H9 (cell line): ENCODE measurements around the gene ZNF672. TPM values are rescaled to one million over a fixed set of nuclear protein-coding genes. Genes with fewer than 3 reads are reported as not detected.

ENCODE experiments used
- DNase-seq: peaks from one replicate; pipeline ENCODE4 v3.0.0-alpha.2; 2017
- H2AFZ ChIP-seq: one replicate; pipeline ENCODE4 v1.6.1; 2013; ENCODE audit warnings: mild to moderate bottlenecking, low read length, control low read depth, moderate library complexity
- H2AK5ac ChIP-seq: 2 replicates; pipeline ENCODE4 v1.6.1; 2013; ENCODE audit warnings: low read length, control low read depth, mixed read lengths; ENCODE audit not compliant: insufficient read length
- H2BK120ac ChIP-seq: one replicate; pipeline ENCODE4 v1.6.1; 2013; ENCODE audit warnings: low read depth, mild to moderate bottlenecking, low read length, control low read depth, inconsistent platforms; ENCODE audit not compliant: poor library complexity, severe bottlenecking
- H2BK12ac ChIP-seq: 2 replicates; pipeline ENCODE4 v1.6.1; 2013; ENCODE audit warnings: low read length, control low read depth, mixed read lengths, low read depth; ENCODE audit not compliant: insufficient read length
- H2BK15ac ChIP-seq: 2 replicates; pipeline ENCODE4 v1.6.1; 2013; ENCODE audit warnings: low read depth, low read length, control low read depth
- H2BK20ac ChIP-seq: one replicate; pipeline ENCODE4 v1.6.1; 2013; ENCODE audit warnings: low read depth, mild to moderate bottlenecking, low read length, control low read depth, inconsistent platforms; ENCODE audit not compliant: poor library complexity, severe bottlenecking
- H2BK5ac ChIP-seq: 2 replicates; pipeline ENCODE4 v1.6.1; 2013; ENCODE audit warnings: low read length, control low read depth, mixed read lengths; ENCODE audit not compliant: insufficient read length
- H3K14ac ChIP-seq: 2 replicates; pipeline ENCODE4 v1.6.1; 2013; ENCODE audit warnings: low read length, control low read depth; ENCODE audit not compliant: insufficient read depth
- H3K18ac ChIP-seq: 2 replicates; pipeline ENCODE4 v1.6.1; 2013; ENCODE audit warnings: low read depth, mild to moderate bottlenecking, mixed read lengths, low read length, control low read depth; ENCODE audit not compliant: insufficient read length
- H3K23ac ChIP-seq: 2 replicates; pipeline ENCODE4 v1.6.1; 2013; ENCODE audit warnings: low read length, control low read depth, mixed read lengths, low read depth; ENCODE audit not compliant: insufficient read length
- H3K23me2 ChIP-seq: 2 replicates; pipeline ENCODE4 v1.6.1; 2013; ENCODE audit warnings: low read depth, mild to moderate bottlenecking, mixed read lengths, low read length, control low read depth; ENCODE audit not compliant: insufficient read length, poor library complexity, severe bottlenecking
- H3K27ac ChIP-seq: 2 replicates; pipeline ENCODE4 v1.5.1; 2013; ENCODE audit warnings: low read length, control low read depth, mixed read lengths, low read depth; ENCODE audit not compliant: insufficient read length
- H3K27me3 ChIP-seq: 2 replicates; pipeline ENCODE4 v1.6.1; 2013; ENCODE audit warnings: low read length, control low read depth, inconsistent platforms; ENCODE audit not compliant: insufficient read depth
- H3K4ac ChIP-seq: 2 replicates; pipeline ENCODE4 v1.6.1; 2013; ENCODE audit warnings: low read depth, mild to moderate bottlenecking, control low read depth, inconsistent platforms, low read length, moderate library complexity
- H3K4me1 ChIP-seq: 2 replicates; pipeline ENCODE4 v1.6.1; 2013; ENCODE audit warnings: low read length, control low read depth, inconsistent platforms; ENCODE audit not compliant: insufficient read depth
- H3K4me2 ChIP-seq: 2 replicates; pipeline ENCODE4 v1.6.1; 2013; ENCODE audit warnings: low read length, control low read depth, mixed read lengths; ENCODE audit not compliant: insufficient read length, insufficient read depth
- H3K56ac ChIP-seq: 2 replicates; pipeline ENCODE4 v1.6.1; 2013; ENCODE audit warnings: low read depth, mild to moderate bottlenecking, mixed read lengths, low read length, control low read depth; ENCODE audit not compliant: insufficient read length
- H3K79me1 ChIP-seq: 2 replicates; pipeline ENCODE4 v1.6.1; 2013; ENCODE audit warnings: low read depth, mild to moderate bottlenecking, moderate library complexity, low read length, control low read depth, inconsistent platforms; ENCODE audit not compliant: insufficient read depth, poor library complexity, severe bottlenecking
- H3K79me2 ChIP-seq: 2 replicates; pipeline ENCODE4 v1.6.1; 2013; ENCODE audit warnings: low read length, control low read depth, inconsistent platforms; ENCODE audit not compliant: insufficient read depth
- H3K9ac ChIP-seq: 2 replicates; pipeline ENCODE4 v1.6.1; 2013; ENCODE audit warnings: low read length, control low read depth, mixed read lengths; ENCODE audit not compliant: insufficient read length; ENCODE audit errors: extremely low read depth
- H3K9me3 ChIP-seq: one replicate; pipeline ENCODE4 v1.6.1; 2013; ENCODE audit warnings: low read depth, low read length, inconsistent platforms; ENCODE audit not compliant: control insufficient read depth
- H3T11ph ChIP-seq: one replicate; pipeline ENCODE4 v1.6.1; 2013; ENCODE audit warnings: mild to moderate bottlenecking, low read length, control low read depth, inconsistent platforms
- H4K20me1 ChIP-seq: one replicate; pipeline ENCODE4 v1.6.1; 2013; ENCODE audit not compliant: control insufficient read depth, insufficient read length, insufficient read depth
- H4K5ac ChIP-seq: 2 replicates; pipeline ENCODE4 v1.6.1; 2013; ENCODE audit warnings: low read depth, mild to moderate bottlenecking, mixed read lengths, low read length, control low read depth; ENCODE audit not compliant: insufficient read length
- H4K8ac ChIP-seq: replicated peaks from 2 replicates; pipeline ENCODE4 v1.6.1; 2013; ENCODE audit warnings: low read length, control low read depth, mixed read lengths, low read depth; ENCODE audit not compliant: insufficient read length
- H4K91ac ChIP-seq: 2 replicates; pipeline ENCODE4 v1.6.1; 2013; ENCODE audit warnings: low read depth, mild to moderate bottlenecking, moderate library complexity, mixed read lengths, low read length, control low read depth; ENCODE audit not compliant: insufficient read length
- H3K27ac Mint-ChIP-seq, 3 experiments: 2 replicates in 2 of 3; 3 replicates in 1 of 3; pipeline ENCODE4 v1.8.0; 2020 to 2021; ENCODE audit warnings: mixed read lengths in 3 of 3, mild to moderate bottlenecking in 1 of 3, moderate library complexity in 1 of 3
- H3K27me3 Mint-ChIP-seq: 2 replicates; pipeline ENCODE4 v1.8.0; 2021; ENCODE audit warnings: low read depth, mild to moderate bottlenecking, moderate library complexity, mixed read lengths
- H3K36me3 Mint-ChIP-seq, 3 experiments: 2 replicates in 2 of 3; 3 replicates in 1 of 3; pipeline ENCODE4 v1.8.0; 2020 to 2021; ENCODE audit warnings: low read depth in 3 of 3, mixed read lengths in 3 of 3; ENCODE audit not compliant: insufficient read depth in 1 of 3
- H3K4me1 Mint-ChIP-seq, 2 experiments: 2 replicates each; pipeline ENCODE4 v1.8.0; 2020; ENCODE audit warnings: mixed read lengths in 2 of 2
- H3K4me3 Mint-ChIP-seq, 2 experiments: 2 replicates in 1 of 2; 3 replicates in 1 of 2; pipeline ENCODE4 v1.8.0; 2020 to 2021; ENCODE audit warnings: mild to moderate bottlenecking in 2 of 2, mixed read lengths in 2 of 2, moderate library complexity in 1 of 2
- H3K9me3 Mint-ChIP-seq, 2 experiments: 2 replicates in 1 of 2; 3 replicates in 1 of 2; pipeline ENCODE4 v1.8.0; 2020; ENCODE audit warnings: mild to moderate bottlenecking in 2 of 2, mixed read lengths in 2 of 2, moderate library complexity in 1 of 2
- WGBS: extraction: QIAGEN DNeasy Blood & Tissue Kit; methylation state at CpG from one replicate; pipeline ENCODE4 v1.1.7; 2013; ENCODE audit warnings: missing lambda C conversion rate, low lambda C conversion rate, mixed read lengths; ENCODE audit not compliant: insufficient read length; ENCODE audit errors: extremely low coverage; 5-methylcytosine and 5-hydroxymethylcytosine counted together
- total RNA-seq: library from RNA; stranded (reverse); gene quantifications from 2 replicates; pipeline ENCODE4 v1.2.1, GENCODE V29; 2021
- TF ChIP-seq, protein P1 (sequence below): fragments of 200-600 bp; sonication (generic); conservative IDR thresholded peaks from 3 replicates; pipeline ENCODE4 v1.8.0; 2021; ENCODE audit warnings: antibody characterized with exemption, mild to moderate bottlenecking

The ZNF672 gene
- total RNA-seq, 1 experiment from 2014 or later = 29.4 TPM

GRCh38 chr1:248804771-248805681, 33.0 kb upstream of the ZNF672 start:
- Histone ChIP-seq H3K23ac (no peak overlapping the region), H3K14ac (no peak overlapping the region), H3K4ac (no peak overlapping the region), H4K8ac (no peak overlapping the region), H2AK5ac (no peak overlapping the region), H3K23me2 (no peaks in the 10 kb centered on the region), H4K91ac (no peak overlapping the region), H2BK12ac (no peak overlapping the region), H3K9me3 (peaks cover 41% of the 10 kb centered on the region), H2BK20ac (no peak overlapping the region), H2AFZ (no peak overlapping the region), H2BK5ac (no peak overlapping the region), H3K79me2 (no peaks in the 10 kb centered on the region), H3K56ac (no peak overlapping the region), H4K20me1 (no peaks in the 10 kb centered on the region), H3K27ac (no peak overlapping the region), H2BK120ac (no peak overlapping the region), H3K27me3 (no peaks in the 10 kb centered on the region), H3K9ac (no peak overlapping the region), H3K4me2 (no peak overlapping the region), H3K18ac (no peak overlapping the region), H3K79me1 (no peaks in the 10 kb centered on the region), H4K5ac (no peak overlapping the region), H3T11ph (no peak overlapping the region), H2BK15ac (no peak overlapping the region), H3K4me1 (no peaks in the 10 kb centered on the region)
- H3K27me3 Mint-ChIP-seq = peaks cover 4% of the 10 kb centered on the region
- TF ChIP-seq, protein P1, sequence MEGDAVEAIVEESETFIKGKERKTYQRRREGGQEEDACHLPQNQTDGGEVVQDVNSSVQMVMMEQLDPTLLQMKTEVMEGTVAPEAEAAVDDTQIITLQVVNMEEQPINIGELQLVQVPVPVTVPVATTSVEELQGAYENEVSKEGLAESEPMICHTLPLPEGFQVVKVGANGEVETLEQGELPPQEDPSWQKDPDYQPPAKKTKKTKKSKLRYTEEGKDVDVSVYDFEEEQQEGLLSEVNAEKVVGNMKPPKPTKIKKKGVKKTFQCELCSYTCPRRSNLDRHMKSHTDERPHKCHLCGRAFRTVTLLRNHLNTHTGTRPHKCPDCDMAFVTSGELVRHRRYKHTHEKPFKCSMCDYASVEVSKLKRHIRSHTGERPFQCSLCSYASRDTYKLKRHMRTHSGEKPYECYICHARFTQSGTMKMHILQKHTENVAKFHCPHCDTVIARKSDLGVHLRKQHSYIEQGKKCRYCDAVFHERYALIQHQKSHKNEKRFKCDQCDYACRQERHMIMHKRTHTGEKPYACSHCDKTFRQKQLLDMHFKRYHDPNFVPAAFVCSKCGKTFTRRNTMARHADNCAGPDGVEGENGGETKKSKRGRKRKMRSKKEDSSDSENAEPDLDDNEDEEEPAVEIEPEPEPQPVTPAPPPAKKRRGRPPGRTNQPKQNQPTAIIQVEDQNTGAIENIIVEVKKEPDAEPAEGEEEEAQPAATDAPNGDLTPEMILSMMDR = no peak
- H3K36me3 Mint-ChIP-seq = peaks cover 0 to 13% (median 2%) of the 10 kb centered on the region in 3 experiments; a peak in 4 of 7 replicates
- DNase-seq = no peak
- no peak overlapping the region for H3K4me3 Mint-ChIP-seq
- H3K9me3 Mint-ChIP-seq = peaks cover 41 to 52% of the 10 kb centered on the region in 2 experiments
- no CpG with 5 or more reads among the region's 10 CpGs for WGBS
- no peaks in the 10 kb centered on the region for H3K4me1 Mint-ChIP-seq
- H3K27ac Mint-ChIP-seq = no peak overlapping the region
